Calu3 (cell line): ENCODE data around the gene KIF15. TPM values are rescaled to one million over a fixed set of nuclear protein-coding genes. Genes with fewer than 3 reads are reported as not detected.

Experiments
- BruUV-seq: library from RNA; stranded (reverse); fragments of 400-500 nt; replicated peaks from 2 replicates; lab custom pipeline; 2021; lab: Mats Ljungman, UMichigan
- CTCF ChIA-PET: fragments of 300-600 bp; sonication (Branson Sonifier 250); formaldehyde crosslinking; loops from one replicate; lab custom pipeline; 2022; ENCODE audit warnings: antibody characterized with exemption; lab: Charles Lee
- DNase-seq: peaks from one replicate; pipeline ENCODE4 v3.0.0; 2022
- H3K27ac Mint-ChIP-seq: one replicate; pipeline ENCODE4 v1.8.0; 2022; ENCODE audit warnings: mixed read lengths; ENCODE audit not compliant: unreplicated experiment
- H3K27me3 Mint-ChIP-seq: one replicate; pipeline ENCODE4 v1.8.0; 2022; ENCODE audit warnings: mixed read lengths; ENCODE audit not compliant: unreplicated experiment
- H3K36me3 Mint-ChIP-seq: one replicate; pipeline ENCODE4 v1.8.0; 2022; ENCODE audit warnings: mild to moderate bottlenecking, moderate library complexity, mixed read lengths; ENCODE audit not compliant: insufficient read depth, unreplicated experiment
- H3K4me1 Mint-ChIP-seq: one replicate; pipeline ENCODE4 v1.8.0; 2022; ENCODE audit warnings: mild to moderate bottlenecking, low read depth, mixed read lengths; ENCODE audit not compliant: unreplicated experiment
- H3K4me3 Mint-ChIP-seq: one replicate; pipeline ENCODE4 v1.8.0; 2022; ENCODE audit warnings: mild to moderate bottlenecking, low read depth, moderate library complexity, mixed read lengths; ENCODE audit not compliant: unreplicated experiment
- H3K9me3 Mint-ChIP-seq: one replicate; pipeline ENCODE4 v1.8.0; 2022; ENCODE audit warnings: low read depth, mixed read lengths; ENCODE audit not compliant: unreplicated experiment
- intact Hi-C: fragments of 100-400 bp; cut with micrococcal nuclease; formaldehyde crosslinking; loops from one replicate; pipeline ENCODE4 v1.10.0; 2022; ENCODE audit not compliant: unreplicated experiment
- total RNA-seq: library from RNA; stranded (reverse); gene quantifications from 2 replicates; pipeline ENCODE4 v1.2.3, GENCODE V29; 2022
- TF ChIP-seq, protein P1 (sequence below): fragments of 200-600 bp; IDR thresholded peaks from one replicate; pipeline ENCODE4 v1.8.0; 2022; ENCODE audit warnings: antibody characterized with exemption; ENCODE audit not compliant: unreplicated experiment

The KIF15 gene
- total RNA-seq, 1 experiment from 2014 or later: 18.4 TPM

GRCh38 chr3:44772099-44772442 is 10.5 kb downstream of the KIF15 start:
- Mint-ChIP-seq H3K4me3 (no peak overlapping the region), H3K4me1 (no peaks in the 10 kb centered on the region), H3K36me3 (peaks cover 9% of the 10 kb centered on the region), H3K27me3 (no peaks in the 10 kb centered on the region), H3K9me3 (peaks cover 6% of the 10 kb centered on the region), H3K27ac (no peak overlapping the region)
- intact Hi-C loops: no loop called here
- TF ChIP-seq, protein P1, sequence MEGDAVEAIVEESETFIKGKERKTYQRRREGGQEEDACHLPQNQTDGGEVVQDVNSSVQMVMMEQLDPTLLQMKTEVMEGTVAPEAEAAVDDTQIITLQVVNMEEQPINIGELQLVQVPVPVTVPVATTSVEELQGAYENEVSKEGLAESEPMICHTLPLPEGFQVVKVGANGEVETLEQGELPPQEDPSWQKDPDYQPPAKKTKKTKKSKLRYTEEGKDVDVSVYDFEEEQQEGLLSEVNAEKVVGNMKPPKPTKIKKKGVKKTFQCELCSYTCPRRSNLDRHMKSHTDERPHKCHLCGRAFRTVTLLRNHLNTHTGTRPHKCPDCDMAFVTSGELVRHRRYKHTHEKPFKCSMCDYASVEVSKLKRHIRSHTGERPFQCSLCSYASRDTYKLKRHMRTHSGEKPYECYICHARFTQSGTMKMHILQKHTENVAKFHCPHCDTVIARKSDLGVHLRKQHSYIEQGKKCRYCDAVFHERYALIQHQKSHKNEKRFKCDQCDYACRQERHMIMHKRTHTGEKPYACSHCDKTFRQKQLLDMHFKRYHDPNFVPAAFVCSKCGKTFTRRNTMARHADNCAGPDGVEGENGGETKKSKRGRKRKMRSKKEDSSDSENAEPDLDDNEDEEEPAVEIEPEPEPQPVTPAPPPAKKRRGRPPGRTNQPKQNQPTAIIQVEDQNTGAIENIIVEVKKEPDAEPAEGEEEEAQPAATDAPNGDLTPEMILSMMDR: no peak
- BruUV-seq: no TSS peak
- no peak for DNase-seq
- CTCF ChIA-PET: no interaction called here

- no TSS peak for BruUV-seq
- CTCF ChIA-PET: no interaction called here
- no peak overlapping the region for H3K4me3 Mint-ChIP-seq
- TF ChIP-seq, protein P1: no peak
- H3K4me1 Mint-ChIP-seq: no peaks in the 10 kb centered on the region
- H3K9me3 Mint-ChIP-seq: no peaks in the 10 kb centered on the region
- H3K27ac Mint-ChIP-seq: no peak overlapping the region
- no peaks in the 10 kb centered on the region for H3K27me3 Mint-ChIP-seq
- H3K36me3 Mint-ChIP-seq: no peaks in the 10 kb centered on the region
- intact Hi-C loops: no loop called here
- DNase-seq: no peak
Measured at GRCh38 chr3:44782891-44783290, 21.3 kb downstream of the KIF15 start.

DNA sequence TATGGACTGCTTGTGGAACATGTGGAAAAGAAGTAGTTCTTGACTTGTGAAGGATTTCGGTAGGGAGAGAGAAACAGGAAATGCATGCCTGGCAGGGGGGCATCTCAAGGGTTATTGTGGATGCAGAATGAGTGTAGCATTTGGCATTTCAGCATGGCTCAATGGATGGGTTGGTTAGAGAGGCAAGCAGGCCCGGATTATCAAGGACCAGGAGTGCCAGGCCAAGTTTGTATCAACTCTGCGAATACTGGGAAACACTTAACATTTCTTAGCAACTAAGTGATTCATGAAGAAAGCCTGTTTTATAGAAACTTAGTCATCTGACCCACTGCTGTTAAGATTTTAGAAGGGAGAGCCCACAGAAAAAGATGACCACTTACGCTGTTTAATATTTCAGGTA is 33.6 kb downstream of the KIF15 start:
- CTCF ChIA-PET: no interaction called here
- intact Hi-C loops: no loop called here
- DNase-seq: no peak
- Mint-ChIP-seq H3K27me3 (no peaks in the 10 kb centered on the region), H3K4me3 (no peak overlapping the region), H3K36me3 (no peaks in the 10 kb centered on the region), H3K4me1 (no peaks in the 10 kb centered on the region), H3K27ac (no peak overlapping the region), H3K9me3 (no peaks in the 10 kb centered on the region)
- TF ChIP-seq, protein P1: no peak
- no TSS peak for BruUV-seq

DNA sequence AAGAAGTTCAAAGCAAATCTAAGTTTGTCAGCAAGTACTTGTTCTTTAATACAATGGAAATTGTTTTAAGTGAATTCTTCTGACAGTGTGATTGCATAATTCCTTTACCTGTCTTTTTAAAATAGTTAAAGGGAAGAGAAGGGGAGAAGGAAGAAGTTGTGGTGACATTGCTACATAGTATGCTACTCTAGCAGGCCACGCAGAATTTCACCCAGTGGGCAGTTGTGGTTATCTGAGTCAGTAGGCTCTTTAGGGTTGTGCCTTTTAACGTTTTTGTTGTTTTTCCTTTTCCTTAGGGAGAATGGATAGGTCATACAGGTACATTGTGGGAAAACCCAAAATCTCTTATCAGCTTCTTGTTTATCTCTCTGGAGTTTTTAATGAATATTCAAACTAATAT is 40.4 kb downstream of the KIF15 start:
- DNase-seq: no peak
- intact Hi-C loops: no loop called here
- no TSS peak for BruUV-seq
- H3K4me3 Mint-ChIP-seq: no peak overlapping the region
- CTCF ChIA-PET: no interaction called here
- no peak overlapping the region for H3K27ac Mint-ChIP-seq
- H3K27me3 Mint-ChIP-seq: no peaks in the 10 kb centered on the region
- H3K9me3 Mint-ChIP-seq: no peaks in the 10 kb centered on the region
- H3K36me3 Mint-ChIP-seq: peaks cover 5% of the 10 kb centered on the region
- H3K4me1 Mint-ChIP-seq: no peaks in the 10 kb centered on the region
- TF ChIP-seq, protein P1: no peak
